ENCODE data around the gene KMT2B. TPM values are rescaled to one million over a fixed set of nuclear protein-coding genes. Genes with fewer than 3 reads are reported as not detected.

KMT2B gene
- total RNA-seq, 2 donors from 2014 or later = 67.4 to 117 TPM

GRCh38 chr19:35748106-35749020 is 30.6 kb downstream of the KMT2B start, which contains the start of gene LIN37:
LIN37 (plus strand) TSS chr19:35748576; CDS start chr19:35748725, 149 bp downstream.
- H3K9me3 Mint-ChIP-seq = no peaks in the 10 kb centered on the region
- peak within 1 kb of the TSS; percentile 95 for H3K4me3 Mint-ChIP-seq
- no peaks in the 10 kb centered on the region for H3K27me3 Mint-ChIP-seq
- peak; percentile 83 for ATAC-seq (replicated peaks)
- H3K4me1 Mint-ChIP-seq = peaks cover 9% of the 10 kb centered on the region
- peak within 1 kb of the TSS; percentile 94 for H3K27ac Mint-ChIP-seq
- H3K36me3 Mint-ChIP-seq (ENCODE audit: low read depth) = peaks cover 17% of the 10 kb centered on the region

GRCh38 chr19:35750167-35750566 is 32.4 kb downstream of the KMT2B start:
- Mint-ChIP-seq H3K4me1 (peaks cover 8% of the 10 kb centered on the region), H3K27ac (peak overlapping the region; percentile 94), H3K4me3 (peak overlapping the region; percentile 27), H3K27me3 (no peaks in the 10 kb centered on the region), H3K9me3 (no peaks in the 10 kb centered on the region), H3K36me3 (ENCODE audit: low read depth) (peaks cover 17% of the 10 kb centered on the region)
- no peak for ATAC-seq (replicated peaks)

- ATAC-seq (replicated peaks) = no peak
- Mint-ChIP-seq H3K27me3 (no peaks in the 10 kb centered on the region), H3K27ac (no peak overlapping the region), H3K4me1 (peaks cover 9% of the 10 kb centered on the region), H3K9me3 (no peaks in the 10 kb centered on the region), H3K4me3 (no peak overlapping the region), H3K36me3 (ENCODE audit: low read depth) (peaks cover 14% of the 10 kb centered on the region)
These were observed 34.3 kb downstream of the KMT2B start for GRCh38 chr19:35751839-35752745.

- peaks cover 9% of the 10 kb centered on the region for H3K4me1 Mint-ChIP-seq
- H3K36me3 Mint-ChIP-seq (ENCODE audit: low read depth) = peaks cover 17% of the 10 kb centered on the region
- no peaks in the 10 kb centered on the region for H3K27me3 Mint-ChIP-seq
- H3K4me3 Mint-ChIP-seq = no peak overlapping the region
- H3K9me3 Mint-ChIP-seq = no peaks in the 10 kb centered on the region
- H3K27ac Mint-ChIP-seq = no peak overlapping the region
- ATAC-seq (replicated peaks) = no peak
These were observed 35.0 kb downstream of the KMT2B start for GRCh38 chr19:35752746-35753350.

- Mint-ChIP-seq H3K27ac (no peak overlapping the region), H3K9me3 (no peaks in the 10 kb centered on the region), H3K36me3 (ENCODE audit: low read depth) (peaks cover 12% of the 10 kb centered on the region), H3K27me3 (no peaks in the 10 kb centered on the region), H3K4me3 (no peak overlapping the region), H3K4me1 (peaks cover 9% of the 10 kb centered on the region)
- no peak for ATAC-seq (replicated peaks)
These were observed 36.0 kb downstream of the KMT2B start for GRCh38 chr19:35753634-35754369.

GRCh38 chr19:35754370-35755130 is 36.7 kb downstream of the KMT2B start:
- H3K36me3 Mint-ChIP-seq (ENCODE audit: low read depth) = peaks cover 12% of the 10 kb centered on the region
- no peaks in the 10 kb centered on the region for H3K27me3 Mint-ChIP-seq
- no peaks in the 10 kb centered on the region for H3K9me3 Mint-ChIP-seq
- peak overlapping the region; percentile 43 for H3K4me3 Mint-ChIP-seq
- no peak for ATAC-seq (replicated peaks)
- H3K27ac Mint-ChIP-seq = no peak overlapping the region
- peaks cover 12% of the 10 kb centered on the region for H3K4me1 Mint-ChIP-seq

- ATAC-seq (replicated peaks) = no peak
- Mint-ChIP-seq H3K4me1 (peaks cover 14% of the 10 kb centered on the region), H3K9me3 (no peaks in the 10 kb centered on the region), H3K36me3 (ENCODE audit: low read depth) (peaks cover 12% of the 10 kb centered on the region), H3K4me3 (peak overlapping the region; percentile 43), H3K27me3 (no peaks in the 10 kb centered on the region), H3K27ac (no peak overlapping the region)
These were observed 37.3 kb downstream of the KMT2B start for GRCh38 chr19:35755131-35755549.

GRCh38 chr19:35755550-35756376 is 38.0 kb downstream of the KMT2B start:
- Mint-ChIP-seq H3K27me3 (no peaks in the 10 kb centered on the region), H3K36me3 (ENCODE audit: low read depth) (peaks cover 12% of the 10 kb centered on the region), H3K9me3 (no peaks in the 10 kb centered on the region), H3K4me3 (peak overlapping the region; percentile 54), H3K27ac (no peak overlapping the region), H3K4me1 (peaks cover 14% of the 10 kb centered on the region)
- no peak for ATAC-seq (replicated peaks)

- H3K27me3 Mint-ChIP-seq = no peaks in the 10 kb centered on the region
- ATAC-seq (replicated peaks) = no peak
- H3K4me3 Mint-ChIP-seq = peak within 1 kb of the TSS; percentile 86
- no peaks in the 10 kb centered on the region for H3K9me3 Mint-ChIP-seq
- peak within 1 kb of the TSS; percentile 93 for H3K27ac Mint-ChIP-seq
- H3K4me1 Mint-ChIP-seq = peaks cover 14% of the 10 kb centered on the region
- H3K36me3 Mint-ChIP-seq (ENCODE audit: low read depth) = peaks cover 12% of the 10 kb centered on the region
These were observed 38.8 kb downstream of the KMT2B start, which contains the start of gene HSPB6 for GRCh38 chr19:35756377-35757230. HSPB6 (minus strand) TSS chr19:35757029; CDS start chr19:35757008, 21 bp downstream.

- peaks cover 14% of the 10 kb centered on the region for H3K4me1 Mint-ChIP-seq
These were observed 39.5 kb downstream of the KMT2B start for GRCh38 chr19:35757231-35757748.

GRCh38 chr19:35757749-35758608 is 40.2 kb downstream of the KMT2B start, which contains the start of gene PROSER3:
PROSER3 (plus strand) TSS chr19:35758176; CDS start chr19:35758216, 40 bp downstream.
- peak; percentile 99 for ATAC-seq (replicated peaks)
- Mint-ChIP-seq H3K36me3 (ENCODE audit: low read depth) (peaks cover 22% of the 10 kb centered on the region), H3K4me3 (peak within 1 kb of the TSS; percentile 86), H3K4me1 (peaks cover 14% of the 10 kb centered on the region), H3K27me3 (no peaks in the 10 kb centered on the region), H3K9me3 (no peaks in the 10 kb centered on the region), H3K27ac (peak within 1 kb of the TSS; percentile 93)

More at GRCh38 chr19:35757231-35757748, 39.5 kb downstream of the KMT2B start:
- Mint-ChIP-seq H3K36me3 (ENCODE audit: low read depth) (peaks cover 18% of the 10 kb centered on the region), H3K9me3 (no peaks in the 10 kb centered on the region), H3K27me3 (no peaks in the 10 kb centered on the region), H3K4me3 (peak overlapping the region; percentile 86), H3K27ac (peak overlapping the region; percentile 93)
- ATAC-seq (replicated peaks) = no peak
